ENCODE data around the gene PSAP.

DNA sequence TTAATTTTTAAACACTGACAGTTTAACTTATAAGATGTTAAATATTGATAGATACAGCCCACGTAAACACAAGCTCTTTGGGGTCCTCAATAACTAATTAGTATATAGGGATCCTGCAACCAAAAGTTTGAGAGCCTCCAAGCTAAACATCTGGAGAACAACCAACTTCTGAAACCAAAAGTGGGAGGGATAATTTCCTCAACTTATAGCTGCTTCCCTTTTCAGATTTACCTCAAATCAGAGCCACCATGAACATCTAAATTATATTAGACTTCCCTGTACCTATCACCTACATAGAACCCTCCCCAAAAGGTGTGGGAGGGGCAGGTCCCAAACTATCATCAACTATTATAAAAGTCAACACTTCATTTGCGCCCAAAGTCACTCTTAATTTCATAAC lies 8.6 kb downstream of the PSAP start:
- TF ChIP-seq CTCF (IDR thresholded peaks at IDR 0.05) (no peak), POLR2A (IDR thresholded peaks at IDR 0.05) (no peak)

Data from prostate gland (tissue), 2 donors.